ENCODE results near the gene LENEP.
A peak's percentile ranks its signal among the peaks of the same experiment; 100 is the strongest.

The LENEP gene

DNA sequence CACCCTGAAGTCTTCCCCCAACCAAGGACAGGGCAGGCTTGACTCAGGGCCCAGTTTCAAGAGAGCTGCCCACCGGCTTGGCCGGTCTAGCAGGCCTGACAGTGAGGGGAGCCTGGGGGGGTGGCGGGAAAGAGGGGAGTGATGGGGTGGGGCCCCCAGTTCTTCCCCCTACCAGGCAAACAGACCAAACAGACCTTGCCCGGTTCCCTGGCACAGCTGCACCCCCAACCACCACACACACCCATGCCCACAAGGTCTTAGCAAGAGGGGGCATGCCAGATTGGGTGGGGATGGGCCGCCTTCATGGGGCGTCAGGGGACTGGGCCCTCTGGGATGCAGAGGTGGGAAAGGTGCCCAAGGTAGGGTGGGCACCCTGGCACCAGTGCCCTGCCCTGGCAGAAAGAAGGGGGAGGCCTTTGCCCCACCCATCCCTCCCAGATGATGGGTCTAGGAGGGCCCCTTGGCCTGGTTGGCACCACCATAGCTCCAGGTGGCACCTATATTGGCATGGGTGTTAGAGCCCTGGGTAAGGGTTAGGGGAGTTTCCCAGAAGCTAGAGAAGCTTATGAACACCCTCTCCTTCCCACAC is 18.1 kb downstream of the LENEP start:
- DNase-seq (ENCODE audit: low read depth): no peak

DNA sequence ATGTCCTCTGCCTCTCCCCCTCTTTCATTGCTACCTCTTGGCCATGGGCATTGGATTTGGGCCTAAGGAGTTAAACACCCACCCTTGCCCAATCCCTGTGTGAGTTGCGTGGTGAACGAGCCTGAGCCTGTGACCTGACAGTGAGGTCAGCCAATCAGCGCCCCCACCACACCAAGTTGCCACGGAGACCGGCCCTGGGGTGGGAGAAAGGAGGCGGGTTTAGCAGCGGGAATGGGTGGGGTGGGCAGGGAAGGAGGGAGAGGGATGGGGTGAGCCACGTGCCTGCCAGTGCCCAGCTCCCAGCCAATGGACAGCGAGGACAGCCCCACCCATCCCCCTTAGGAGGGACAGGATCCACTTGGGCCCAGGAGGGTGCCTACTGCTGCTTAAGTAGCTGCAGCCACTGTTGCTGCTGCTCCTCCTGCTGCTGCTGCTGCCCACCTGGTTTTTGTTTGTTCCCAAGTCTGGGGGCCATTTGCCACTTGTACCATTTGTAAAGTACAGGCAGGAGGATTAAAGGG is 18.7 kb downstream of the LENEP start:
- DNase-seq (ENCODE audit: low read depth): no peak

DNA sequence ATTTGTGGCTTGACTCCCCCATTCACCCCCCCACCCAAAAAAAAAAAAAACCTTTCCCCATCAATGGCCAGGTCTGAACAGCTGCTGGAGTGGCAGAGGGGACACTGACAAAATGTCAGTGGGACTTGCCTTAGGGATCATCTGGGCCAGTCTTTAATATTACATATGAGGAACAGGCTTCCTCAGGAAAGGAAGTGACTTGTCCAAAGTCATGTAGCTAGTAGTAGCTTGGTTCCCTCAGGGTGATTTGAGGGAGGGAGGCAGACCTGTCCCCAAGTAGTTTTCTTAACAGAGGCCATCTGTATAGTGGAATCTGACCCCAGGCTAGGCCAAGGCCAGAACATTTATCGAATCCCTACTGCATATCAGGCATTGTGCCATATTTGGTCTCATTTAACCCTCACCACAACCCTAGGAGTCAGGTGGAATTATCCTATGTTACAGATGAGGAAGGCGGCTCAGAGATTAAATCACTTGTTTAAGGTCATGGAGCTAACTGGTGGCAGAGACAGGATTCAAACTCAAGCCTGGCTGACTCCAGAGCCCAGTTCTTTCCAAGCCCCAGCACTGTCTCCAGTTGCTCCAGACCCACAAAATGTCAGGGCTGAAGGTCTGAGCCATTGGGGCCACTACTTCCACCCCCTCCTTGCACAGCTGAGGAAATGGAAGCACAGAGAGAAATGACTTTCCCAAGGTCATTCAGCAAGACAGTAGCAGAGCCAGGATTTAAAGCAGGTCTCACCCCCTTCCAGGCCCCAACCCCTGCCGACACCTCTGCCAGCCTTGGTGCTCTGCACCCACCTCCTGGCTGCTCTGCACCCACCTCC is 19.6 kb downstream of the LENEP start:
- DNase-seq (ENCODE audit: low read depth): no peak

DNA sequence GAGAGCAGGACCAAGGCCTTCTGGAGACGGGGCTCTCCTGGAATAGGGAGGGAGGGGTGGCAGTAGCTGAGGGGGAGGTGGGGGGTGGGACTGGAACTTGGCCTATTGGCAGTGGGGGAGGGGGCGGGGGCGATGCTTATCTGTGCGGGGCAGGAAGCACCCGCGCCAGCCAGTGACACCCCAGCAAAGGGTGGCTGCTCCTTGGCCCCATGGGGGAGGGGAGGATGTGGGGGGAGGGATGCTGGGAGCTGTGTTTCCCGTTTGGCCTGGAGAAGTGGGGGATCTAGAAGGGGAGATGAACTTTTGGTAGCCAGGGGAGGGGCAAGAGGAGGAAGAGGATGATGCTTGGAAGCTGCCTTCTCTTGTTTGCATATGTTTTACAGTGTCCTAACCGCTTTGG is 20.2 kb downstream of the LENEP start:
- DNase-seq (ENCODE audit: low read depth): no peak

DNA sequence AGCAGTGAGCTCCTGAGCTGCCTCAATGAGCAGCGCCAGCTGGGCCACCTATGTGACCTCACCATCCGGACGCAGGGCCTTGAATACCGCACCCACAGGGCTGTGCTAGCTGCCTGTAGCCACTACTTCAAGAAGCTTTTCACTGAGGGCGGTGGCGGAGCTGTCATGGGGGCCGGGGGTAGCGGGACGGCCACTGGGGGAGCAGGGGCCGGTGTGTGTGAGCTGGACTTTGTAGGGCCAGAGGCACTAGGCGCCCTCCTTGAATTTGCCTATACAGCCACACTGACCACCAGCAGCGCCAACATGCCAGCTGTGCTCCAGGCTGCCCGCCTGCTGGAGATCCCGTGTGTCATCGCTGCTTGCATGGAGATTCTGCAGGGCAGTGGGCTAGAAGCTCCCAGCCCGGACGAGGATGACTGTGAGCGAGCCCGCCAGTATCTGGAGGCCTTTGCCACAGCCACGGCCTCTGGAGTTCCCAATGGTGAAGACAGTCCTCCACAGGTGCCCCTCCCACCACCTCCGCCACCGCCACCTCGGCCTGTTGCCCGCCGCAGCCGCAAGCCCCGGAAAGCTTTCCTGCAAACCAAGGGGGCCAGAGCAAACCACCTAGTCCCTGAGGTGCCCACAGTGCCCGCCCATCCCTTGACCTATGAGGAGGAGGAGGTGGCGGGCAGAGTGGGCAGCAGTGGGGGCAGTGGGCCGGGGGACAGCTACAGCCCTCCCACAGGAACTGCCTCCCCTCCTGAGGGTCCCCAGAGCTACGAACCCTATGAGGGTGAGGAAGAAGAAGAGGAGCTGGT is 21.5 kb downstream of the LENEP start:
- no peak for DNase-seq (ENCODE audit: low read depth)

DNA sequence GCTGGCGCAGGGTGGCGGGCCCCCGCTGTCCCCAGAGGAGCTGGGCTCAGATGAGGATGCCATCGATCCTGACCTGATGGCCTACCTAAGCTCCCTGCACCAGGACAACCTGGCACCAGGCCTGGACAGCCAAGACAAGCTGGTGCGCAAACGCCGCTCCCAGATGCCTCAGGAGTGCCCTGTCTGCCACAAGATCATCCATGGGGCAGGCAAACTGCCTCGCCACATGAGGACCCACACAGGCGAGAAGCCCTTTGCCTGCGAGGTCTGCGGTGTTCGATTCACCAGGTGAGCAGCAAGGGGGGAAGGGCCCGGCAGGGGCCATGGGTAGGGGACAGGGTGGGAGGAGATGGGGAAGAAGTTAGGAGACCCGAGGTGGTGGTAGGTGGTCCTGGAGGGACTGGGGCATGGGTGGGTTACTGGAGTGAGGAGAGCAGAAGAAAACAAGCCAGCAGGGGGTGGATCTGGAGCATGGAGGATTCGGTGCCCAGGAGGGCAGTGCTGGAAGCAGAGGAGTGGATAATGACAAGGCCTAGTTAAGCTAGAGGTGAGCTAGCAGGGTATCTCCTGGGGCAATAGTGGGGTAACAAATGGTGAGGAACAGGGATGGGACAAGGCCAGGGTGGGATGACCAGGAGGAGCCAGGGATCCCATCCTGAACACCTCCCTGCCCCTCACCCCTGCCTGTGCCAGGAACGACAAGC is 22.3 kb downstream of the LENEP start:
- no peak for DNase-seq (ENCODE audit: low read depth)

DNA sequence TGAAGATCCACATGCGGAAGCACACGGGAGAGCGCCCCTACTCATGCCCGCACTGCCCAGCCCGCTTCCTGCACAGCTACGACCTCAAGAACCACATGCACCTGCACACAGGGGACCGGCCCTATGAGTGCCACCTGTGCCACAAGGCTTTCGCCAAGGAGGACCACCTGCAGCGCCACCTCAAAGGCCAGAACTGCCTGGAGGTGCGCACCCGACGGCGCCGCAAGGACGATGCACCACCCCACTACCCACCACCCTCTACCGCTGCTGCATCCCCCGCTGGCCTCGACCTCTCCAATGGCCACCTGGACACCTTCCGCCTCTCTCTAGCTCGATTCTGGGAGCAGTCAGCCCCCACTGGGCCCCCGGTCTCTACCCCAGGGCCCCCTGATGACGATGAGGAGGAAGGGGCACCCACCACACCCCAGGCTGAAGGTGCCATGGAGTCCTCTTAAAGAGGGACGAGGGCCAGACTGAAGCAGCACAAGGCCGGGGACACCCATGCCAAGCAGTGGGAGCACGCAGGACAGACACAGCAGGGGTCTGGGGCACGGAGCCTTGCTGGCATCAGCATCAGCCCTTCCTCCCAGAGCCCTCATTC is 22.9 kb downstream of the LENEP start:
- no peak for DNase-seq (ENCODE audit: low read depth)

DNA sequence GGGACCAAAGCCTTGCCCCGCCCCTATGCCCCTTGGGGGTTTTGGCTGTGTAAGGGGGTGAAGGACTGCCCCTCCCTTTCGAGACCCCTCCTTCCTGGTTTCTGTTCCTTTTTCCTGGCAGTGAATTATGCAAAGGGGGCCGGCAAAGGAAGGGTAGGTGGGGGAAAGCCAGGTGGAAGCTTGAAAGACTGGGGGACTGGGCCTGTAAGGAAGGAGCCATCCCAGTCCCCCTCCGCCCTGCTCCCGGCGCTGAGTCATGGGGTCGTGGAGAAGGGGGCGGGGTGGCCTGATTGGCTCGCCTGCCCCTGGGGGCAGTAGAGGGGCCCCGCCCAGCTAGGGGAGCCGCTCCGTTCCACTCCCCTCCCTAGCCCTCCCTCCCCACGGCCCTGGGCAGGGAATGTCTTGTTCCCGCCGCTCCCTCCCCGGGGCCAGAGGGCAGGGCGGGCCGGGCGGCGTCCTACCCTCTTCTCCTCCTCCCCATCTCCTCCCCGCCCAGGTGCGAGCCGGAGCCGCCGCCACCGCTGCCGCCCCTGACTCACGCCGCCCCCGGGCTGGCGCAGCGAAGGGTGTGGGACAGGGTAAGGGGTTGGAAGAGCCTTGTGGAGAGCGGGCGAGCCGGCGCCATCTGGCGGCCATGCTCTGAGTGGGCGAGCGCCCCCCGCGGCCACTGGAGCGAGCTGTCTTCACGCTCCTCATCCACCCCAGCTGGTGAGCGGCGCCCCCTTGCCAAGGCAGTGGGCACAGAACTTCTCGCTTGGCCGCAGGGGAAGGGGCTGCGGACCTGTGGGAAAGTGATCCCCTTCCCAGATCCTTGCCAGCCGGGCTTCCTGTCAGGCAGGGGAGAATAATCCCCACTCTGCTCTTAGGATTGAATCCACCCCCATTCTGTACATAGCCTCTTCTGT is 23.9 kb downstream of the LENEP start:
- DNase-seq (ENCODE audit: low read depth): peak; percentile 88

DNA sequence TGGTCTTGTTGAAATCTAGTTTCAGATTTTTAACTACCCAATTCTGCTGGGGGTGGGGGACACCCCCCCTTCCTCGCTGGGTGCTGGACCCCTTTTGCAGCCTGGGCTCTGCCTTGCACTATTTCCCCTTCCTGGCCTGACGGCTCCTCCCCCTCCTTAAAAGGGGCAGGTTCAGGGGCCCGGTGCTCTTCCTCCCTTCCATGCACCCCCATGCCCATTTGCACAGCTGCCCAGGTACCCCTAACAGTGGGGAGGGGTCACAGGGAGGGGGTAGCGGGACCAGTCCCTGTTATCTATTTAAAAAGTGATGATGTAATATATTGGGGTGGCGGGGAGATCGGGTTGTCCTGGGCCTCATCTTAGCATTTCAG is 24.5 kb downstream of the LENEP start:
- DNase-seq (ENCODE audit: low read depth): no peak

DNA sequence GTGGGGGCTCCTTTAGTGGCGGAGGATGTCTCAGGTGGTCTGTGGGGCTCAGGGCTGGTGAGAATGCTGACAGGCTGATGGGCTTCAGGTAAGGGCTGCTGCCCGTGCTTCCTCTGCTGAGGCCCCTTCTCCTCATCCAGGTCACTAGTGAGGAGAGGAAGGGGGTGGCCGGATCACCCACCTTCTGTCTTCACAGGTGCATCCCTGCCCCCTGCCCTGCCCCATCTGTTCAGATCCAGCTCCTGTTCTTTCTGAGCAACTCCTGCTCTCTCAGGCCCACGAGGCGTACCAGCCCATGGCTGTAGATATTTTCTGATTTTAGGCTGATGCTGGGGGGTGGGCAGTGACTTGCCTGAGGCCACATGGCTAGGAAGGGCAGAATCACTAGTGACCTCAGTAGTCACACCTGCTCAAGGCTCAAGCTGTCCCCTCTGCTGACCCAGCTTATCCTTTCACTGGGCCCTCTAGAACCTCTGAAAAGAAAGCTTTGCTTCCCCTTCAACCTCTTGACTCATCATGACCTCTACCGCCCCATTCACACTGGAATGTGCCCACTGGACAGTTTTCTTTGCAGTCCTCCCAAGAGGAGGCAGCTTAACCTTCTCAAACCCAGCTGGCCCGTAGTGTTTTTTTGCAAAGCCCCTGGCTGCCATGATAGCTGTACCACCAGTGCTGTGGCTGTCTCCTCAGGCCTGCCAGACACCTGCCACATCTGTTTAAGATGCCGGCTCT is 25.4 kb downstream of the LENEP start:
- DNase-seq (ENCODE audit: low read depth): no peak

DNA sequence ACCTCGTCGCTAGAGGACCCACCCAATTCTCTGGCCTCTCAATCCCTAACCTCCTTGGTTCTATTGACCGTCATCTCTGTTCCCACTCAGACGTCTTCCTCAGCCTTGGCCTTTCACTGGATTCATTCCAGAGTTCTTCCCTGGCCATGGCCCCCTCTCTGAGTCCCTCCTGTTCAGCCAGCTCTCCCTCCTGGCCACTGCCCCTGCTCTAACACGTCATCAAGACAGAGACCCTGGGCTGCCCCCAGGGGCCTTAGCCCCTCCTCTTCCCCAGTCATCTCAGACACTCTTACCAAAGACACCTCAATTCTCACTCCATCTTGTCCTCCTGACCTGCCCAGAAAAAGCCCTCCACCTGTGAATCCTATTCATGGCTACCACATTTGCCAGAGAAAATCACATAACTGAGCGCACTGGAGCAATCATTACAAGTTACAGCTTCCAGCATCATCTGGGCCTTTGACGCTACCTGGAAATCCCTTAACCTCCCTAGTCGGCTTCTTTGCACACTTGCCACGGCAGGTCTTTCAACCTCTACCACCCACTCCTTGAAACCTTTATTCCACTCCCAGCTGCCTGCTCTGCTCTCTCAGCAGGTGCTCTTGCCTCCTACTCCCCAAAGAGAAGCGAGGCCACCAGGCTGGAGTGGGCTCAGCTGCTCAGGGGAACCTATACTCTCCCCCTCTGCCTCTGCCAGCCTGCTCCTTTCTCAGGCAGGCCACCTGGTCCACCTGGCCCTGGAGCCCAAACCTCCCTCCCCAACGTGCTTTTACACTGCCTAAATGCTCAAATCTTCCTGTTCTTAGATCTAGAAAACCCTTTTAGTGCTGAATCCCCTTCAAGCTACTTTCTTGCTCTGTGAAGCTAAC is 26.2 kb downstream of the LENEP start:
- no peak for DNase-seq (ENCODE audit: low read depth)

DNA sequence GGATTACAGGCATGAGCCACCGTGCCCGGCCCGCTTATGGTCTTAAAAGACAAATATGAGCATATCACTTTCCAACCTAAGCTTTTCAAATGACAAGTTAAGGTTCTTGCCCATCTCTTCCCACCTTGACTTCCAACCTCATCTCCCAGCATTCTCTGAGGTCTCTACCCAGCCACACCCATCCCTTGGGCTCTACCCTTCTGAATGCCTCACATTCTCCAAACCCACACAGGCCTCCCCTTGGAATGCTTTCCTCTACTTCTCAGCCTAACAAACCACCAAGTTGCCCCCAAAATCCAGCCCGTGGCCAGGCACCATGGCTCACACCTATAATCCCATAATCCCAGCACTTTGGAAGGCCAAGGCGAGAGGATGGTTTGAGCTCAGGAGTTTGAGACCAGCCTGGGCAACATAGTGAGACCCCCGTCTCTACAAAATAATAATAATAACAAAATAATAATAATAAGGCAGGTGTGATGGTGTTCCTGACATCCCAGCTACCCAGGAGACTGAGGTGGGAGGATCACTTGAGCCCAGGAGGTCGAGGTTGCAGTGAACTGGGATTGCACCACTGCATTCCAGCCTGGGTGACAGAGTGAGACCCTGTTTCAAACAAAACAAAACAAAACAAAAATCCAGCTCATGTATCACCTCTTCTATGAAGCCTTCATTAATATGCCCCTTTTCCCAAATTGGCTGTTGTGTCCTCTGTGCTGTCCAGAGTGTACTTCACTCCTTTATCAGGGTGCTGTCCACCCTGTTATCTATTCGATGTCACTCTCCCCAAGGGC is 28.9 kb downstream of the LENEP start:
- DNase-seq (ENCODE audit: low read depth): no peak

DNA sequence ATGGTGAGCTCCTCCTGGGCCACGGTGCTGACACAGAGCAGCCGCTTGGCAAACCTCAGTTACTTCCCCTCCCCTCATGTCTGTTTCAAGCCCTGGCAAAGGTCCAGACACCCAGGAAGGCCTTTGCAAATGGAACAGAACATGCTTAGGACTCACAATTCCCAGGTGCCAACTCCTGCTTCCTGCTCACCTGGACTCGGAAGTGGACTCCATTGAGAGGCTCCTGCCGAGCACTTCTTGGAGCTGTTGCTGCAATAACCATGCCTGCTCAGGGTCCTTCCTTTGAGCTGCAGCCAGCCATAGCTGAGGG is 29.5 kb downstream of the LENEP start:
- no peak for DNase-seq (ENCODE audit: low read depth)

DNA sequence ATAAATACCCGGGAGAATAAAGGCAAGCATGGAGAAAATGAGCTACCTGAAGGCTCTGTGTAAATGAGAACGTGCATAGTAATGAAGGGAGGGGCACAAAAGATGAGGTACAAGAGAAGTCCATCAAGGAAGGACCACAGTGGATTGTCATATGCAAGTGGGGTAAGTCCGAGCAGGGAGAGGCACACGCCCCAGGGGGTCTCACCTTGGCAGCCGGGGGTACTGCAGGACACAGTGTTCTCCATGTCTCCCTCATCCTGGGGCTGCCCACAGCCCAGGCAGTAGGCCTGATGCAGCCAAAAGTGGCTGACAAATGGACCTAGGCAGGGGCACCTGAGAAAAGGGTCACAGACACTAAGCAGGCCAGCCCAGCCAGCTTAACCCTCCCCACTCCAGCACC is 30.2 kb downstream of the LENEP start:
- DNase-seq (ENCODE audit: low read depth): no peak

DNA sequence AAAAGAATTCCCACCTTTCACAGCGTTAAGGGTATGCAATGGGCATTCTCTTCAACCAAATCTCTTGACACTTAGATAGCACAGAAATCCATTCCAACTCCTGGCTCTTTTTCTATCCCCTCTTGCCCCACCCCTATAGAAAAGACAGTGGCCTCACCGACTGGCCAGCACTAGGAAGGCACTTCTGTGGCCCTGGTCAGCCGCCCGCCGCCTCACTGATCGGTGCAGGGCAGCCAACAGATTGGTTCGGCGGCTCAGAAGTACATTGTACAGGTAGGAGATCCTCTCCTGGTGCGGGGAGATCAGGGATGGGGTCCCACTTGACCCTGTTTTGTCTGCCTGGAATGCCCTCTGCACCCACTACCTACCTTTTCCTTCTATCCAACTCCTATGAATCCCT is 30.9 kb downstream of the LENEP start:
- no peak for DNase-seq (ENCODE audit: low read depth)

DNA sequence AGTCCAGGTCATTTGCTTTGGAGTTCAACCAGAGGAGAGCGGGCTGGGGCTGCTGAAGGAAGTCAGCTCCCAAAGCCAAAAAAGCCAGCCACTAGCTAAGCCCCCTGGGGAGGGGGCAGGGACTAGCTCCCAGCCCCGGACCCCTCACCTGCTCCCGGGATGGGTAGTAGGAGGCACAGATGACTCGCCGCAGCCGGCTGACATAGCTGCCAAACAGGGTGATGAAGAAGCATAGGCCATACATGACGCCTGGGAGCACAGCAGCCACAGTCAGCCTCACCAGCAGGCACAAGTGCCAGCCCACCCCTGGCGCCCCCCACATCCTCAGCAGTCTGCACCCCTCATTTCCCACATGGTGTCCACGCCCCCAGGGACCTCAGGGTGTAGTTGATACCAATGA is 32.8 kb downstream of the LENEP start:
- no peak for DNase-seq (ENCODE audit: low read depth)

DNA sequence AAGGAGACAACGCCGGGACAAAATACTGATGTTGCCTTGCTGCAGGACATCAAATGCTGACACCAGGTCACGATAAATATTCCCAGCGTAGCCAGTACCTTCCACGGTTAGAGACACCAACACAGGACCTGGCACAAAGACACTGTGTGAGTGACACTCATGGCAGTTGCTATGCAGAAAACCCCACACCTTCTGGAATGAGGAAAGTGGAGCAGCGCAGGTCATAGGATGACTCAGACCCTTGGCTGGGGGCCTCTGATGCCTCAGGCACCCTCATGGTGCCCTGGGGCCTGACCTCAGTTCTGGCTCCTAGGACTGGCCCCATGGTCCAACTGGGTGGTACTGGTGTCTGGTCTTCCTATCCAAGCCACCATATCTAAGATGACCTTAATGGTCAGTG is 33.2 kb downstream of the LENEP start:
- DNase-seq (ENCODE audit: low read depth): no peak

DNA sequence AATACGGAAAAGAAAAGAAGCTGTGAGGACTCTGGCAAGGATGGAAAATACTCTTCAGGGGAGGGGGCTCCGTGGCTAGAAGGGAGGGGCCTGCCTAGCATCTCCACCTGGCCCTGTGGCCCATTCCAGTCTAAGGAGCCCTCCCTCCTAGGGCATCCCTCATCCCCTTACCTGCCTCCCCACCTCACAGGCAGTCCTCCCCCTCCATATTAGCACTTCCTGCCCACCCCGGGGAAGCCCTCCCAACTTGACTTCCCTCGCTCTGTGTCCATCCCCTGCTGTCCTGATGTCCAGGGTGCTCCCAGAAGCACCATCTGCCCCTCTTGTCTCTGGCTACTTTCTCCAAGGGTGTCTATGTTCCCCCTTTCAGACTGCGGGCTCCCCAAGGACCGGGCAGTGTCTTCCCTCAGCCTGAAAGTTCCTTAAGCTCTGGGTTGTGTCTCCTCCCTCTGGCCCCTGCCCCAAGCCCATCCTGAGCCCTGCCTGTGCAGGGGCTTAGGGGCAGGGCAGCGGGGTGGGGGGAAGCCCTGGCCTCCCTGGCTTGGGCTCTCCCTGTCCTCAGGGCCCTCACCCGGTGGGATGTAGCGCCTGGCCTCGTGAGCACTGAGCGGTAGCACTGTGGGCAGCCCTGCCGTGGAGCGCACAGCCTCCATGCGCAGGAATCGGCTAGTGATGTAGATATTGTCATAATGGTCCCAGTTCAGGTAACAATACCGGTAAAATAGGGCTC is 36.3 kb downstream of the LENEP start:
- no peak for DNase-seq (ENCODE audit: low read depth)
